Loucy (cell line): ENCODE measurements around the gene FBLN7.

Experiments used
- H2AFZ ChIP-seq: fragments of 200-600 bp; sonication (generic); 2 replicates; pipeline ENCODE4 v1.6.0; 2016; ENCODE audit warnings: antibody characterized with exemption, mild to moderate bottlenecking, low read length, moderate library complexity
- H3F3A ChIP-seq: fragments of 200-600 bp; 2 replicates; pipeline ENCODE4 v1.6.0; 2016; ENCODE audit warnings: antibody characterized with exemption, low read depth, mild to moderate bottlenecking
- H3K27me3 ChIP-seq: fragments of 200-600 bp; sonication (generic); 2 replicates; pipeline ENCODE4 v1.6.1; 2014; ENCODE audit warnings: low read length, mild to moderate bottlenecking; ENCODE audit not compliant: insufficient read depth, poor library complexity, severe bottlenecking
- H3K36me3 ChIP-seq: fragments of 200-600 bp; sonication (generic); 2 replicates; pipeline ENCODE4 v1.6.1; 2016; ENCODE audit warnings: low read length; ENCODE audit not compliant: insufficient read depth
- H3K4me1 ChIP-seq: fragments of 200-600 bp; sonication (generic); 2 replicates; pipeline ENCODE4 v1.5.1; 2014; ENCODE audit warnings: low read length, mild to moderate bottlenecking; ENCODE audit not compliant: insufficient read depth, poor library complexity, severe bottlenecking
- H3K4me2 ChIP-seq: fragments of 200-600 bp; sonication (generic); 2 replicates; pipeline ENCODE4 v1.6.0; 2014; ENCODE audit warnings: antibody characterized with exemption, low read length, low read depth, mild to moderate bottlenecking; ENCODE audit not compliant: poor library complexity, severe bottlenecking
- H3K4me3 ChIP-seq: fragments of 200-600 bp; sonication (generic); 2 replicates; pipeline ENCODE4 v1.5.1; 2014; ENCODE audit warnings: low read length, mild to moderate bottlenecking, mixed read lengths; ENCODE audit not compliant: poor library complexity, severe bottlenecking
- H3K79me2 ChIP-seq: fragments of 200-600 bp; sonication (generic); 2 replicates; pipeline ENCODE4 v1.6.1; 2014; ENCODE audit warnings: low read length; ENCODE audit not compliant: insufficient read depth
- H3K9ac ChIP-seq: fragments of 200-600 bp; sonication (generic); 2 replicates; pipeline ENCODE4 v1.6.0; 2014; ENCODE audit warnings: mild to moderate bottlenecking, low read depth, low read length, moderate library complexity; ENCODE audit not compliant: poor library complexity, severe bottlenecking
- H3K9me2 ChIP-seq: fragments of 200-600 bp; sonication (generic); replicated peaks from 2 replicates; pipeline ENCODE4 v1.6.1; 2016; ENCODE audit warnings: low read depth, low read length, mixed read lengths
- H3K9me3 ChIP-seq: fragments of 200-600 bp; sonication (generic); 2 replicates; pipeline ENCODE4 v1.6.1; 2014; ENCODE audit warnings: mild to moderate bottlenecking, antibody characterized with exemption, low read length, low read depth; ENCODE audit not compliant: insufficient read depth
- H4K20me1 ChIP-seq: fragments of 200-600 bp; sonication (generic); 2 replicates; pipeline ENCODE4 v1.6.0; 2014; ENCODE audit warnings: antibody characterized with exemption, low read length, mild to moderate bottlenecking; ENCODE audit not compliant: insufficient read depth, poor library complexity, severe bottlenecking
- CTCF ChIP-seq: fragments of 200-600 bp; sonication (generic); conservative IDR thresholded peaks from 2 replicates; pipeline ENCODE4 v1.5.1; 2014; ENCODE audit warnings: mild to moderate bottlenecking, antibody characterized with exemption, low read length
- EZH2phosphoT487 ChIP-seq: fragments of 200-600 bp; IDR thresholded peaks from 2 replicates; pipeline ENCODE4 v1.6.1; 2018; ENCODE audit warnings: antibody characterized with exemption, mild to moderate bottlenecking, moderate library complexity, borderline replicate concordance

Gene FBLN7

GRCh38 chr2:112156152-112156986 lies 18.2 kb downstream of the FBLN7 start:
- H3F3A ChIP-seq = no peaks in the 10 kb centered on the region
- H3K79me2 ChIP-seq = no peaks in the 10 kb centered on the region
- peak overlapping the region; percentile 47 for H3K4me3 ChIP-seq
- H3K4me2 ChIP-seq = peak overlapping the region; percentile 71
- no peaks in the 10 kb centered on the region for H3K9me2 ChIP-seq
- TF ChIP-seq CTCF (no peak), EZH2phosphoT487 (no peak)
- H2AFZ ChIP-seq = peak overlapping the region; percentile 36; the same call in 1 of the 2 replicates
- H3K36me3 ChIP-seq = no peaks in the 10 kb centered on the region
- no peaks in the 10 kb centered on the region for H4K20me1 ChIP-seq
- peaks cover 27% of the 10 kb centered on the region for H3K4me1 ChIP-seq
- no peaks in the 10 kb centered on the region for H3K27me3 ChIP-seq
- no peaks in the 10 kb centered on the region for H3K9me3 ChIP-seq
- H3K9ac ChIP-seq = peak overlapping the region; percentile 76

- TF ChIP-seq CTCF = no peak
- TF ChIP-seq EZH2phosphoT487 = no peak
- Histone ChIP-seq H3K9me3 (no peaks in the 10 kb centered on the region), H3K27me3 (no peaks in the 10 kb centered on the region), H3K9me2 (no peaks in the 10 kb centered on the region), H3K36me3 (no peaks in the 10 kb centered on the region), H3K4me2 (no peak overlapping the region), H4K20me1 (no peaks in the 10 kb centered on the region), H3K9ac (no peak overlapping the region), H2AFZ (no peak overlapping the region), H3K4me3 (no peak overlapping the region), H3K79me2 (no peaks in the 10 kb centered on the region), H3K4me1 (peaks cover 27% of the 10 kb centered on the region), H3F3A (no peaks in the 10 kb centered on the region)
Measured at GRCh38 chr2:112157472-112157871, 19.3 kb downstream of the FBLN7 start.

- TF ChIP-seq CTCF (no peak), EZH2phosphoT487 (no peak)
- Histone ChIP-seq H3K36me3 (no peaks in the 10 kb centered on the region), H4K20me1 (no peaks in the 10 kb centered on the region), H3K4me2 (no peak overlapping the region), H3K9me3 (no peaks in the 10 kb centered on the region), H3K9me2 (no peaks in the 10 kb centered on the region), H3K4me1 (peaks cover 20% of the 10 kb centered on the region), H3K27me3 (no peaks in the 10 kb centered on the region), H3K79me2 (no peaks in the 10 kb centered on the region), H3F3A (no peaks in the 10 kb centered on the region), H3K9ac (no peak overlapping the region), H2AFZ (no peak overlapping the region), H3K4me3 (no peak overlapping the region)
Measured at GRCh38 chr2:112159454-112159921, 21.3 kb downstream of the FBLN7 start.
